Activated CD4-positive, alpha-beta T cell treated with anti-CD3 and anti-CD28 coated beads, Interleukin-2, Interleukin-4, amounts not matched to agents 100 ng/mL and 50 ng/mL, durations not matched to agents 16 hours and 8 hours (primary cell): ENCODE results near the gene FOXC1.

Experiments used
- DNase-seq: peaks from one replicate; pipeline ENCODE4 v3.0.0-alpha.2; 2020; ENCODE audit warnings: low spot score

The FOXC1 gene

GRCh38 chr6:1643830-1644445 lies 34.2 kb downstream of the FOXC1 start:
- no peak for DNase-seq

GRCh38 chr6:1644516-1645060 lies 34.9 kb downstream of the FOXC1 start:
- no peak for DNase-seq

- no peak for DNase-seq
Observed at GRCh38 chr6:1645466-1646185, 35.9 kb downstream of the FOXC1 start.

GRCh38 chr6:1651362-1651761 lies 41.6 kb downstream of the FOXC1 start:
- DNase-seq = no peak

GRCh38 chr6:1652842-1653241 lies 43.1 kb downstream of the FOXC1 start:
- DNase-seq = no peak

GRCh38 chr6:1654054-1654453 lies 44.3 kb downstream of the FOXC1 start:
- DNase-seq = no peak

- DNase-seq = no peak
Observed at GRCh38 chr6:1657116-1657770, 47.5 kb downstream of the FOXC1 start.

- no peak for DNase-seq
Observed at GRCh38 chr6:1657771-1658165, 48.1 kb downstream of the FOXC1 start.

GRCh38 chr6:1658212-1659005 lies 48.7 kb downstream of the FOXC1 start:
- DNase-seq = no peak

- DNase-seq = no peak
Observed at GRCh38 chr6:1659816-1660215, 50.1 kb downstream of the FOXC1 start.

- DNase-seq = no peak
Observed at GRCh38 chr6:1662534-1662933, 52.8 kb downstream of the FOXC1 start.
